IPS-11a (cell line): ENCODE measurements around the gene MC2R.

ENCODE experiments used
- H3K4me3 ChIP-seq: one replicate; pipeline ENCODE4 v1.5.1; 2013; ENCODE audit warnings: low read depth, low read length, control low read depth

MC2R gene

DNA sequence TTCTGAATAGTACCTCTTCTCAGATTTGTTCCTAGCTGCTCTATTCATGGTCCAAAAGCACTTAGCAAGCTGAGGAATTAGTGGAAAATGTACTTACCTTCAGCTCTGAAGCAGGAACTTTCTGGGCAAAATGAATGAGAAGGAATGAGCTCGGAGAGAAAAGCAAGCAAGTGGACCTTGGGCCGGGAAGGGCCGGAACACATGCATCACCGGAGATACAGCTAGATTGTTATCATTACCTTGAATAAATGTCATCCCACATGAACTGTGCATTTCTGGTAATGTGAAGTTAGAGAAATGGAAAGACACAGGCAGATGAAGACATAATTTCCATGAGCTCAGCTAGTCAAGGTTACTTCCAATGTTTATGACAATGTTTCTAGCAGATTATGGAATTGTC is at the start of gene MC2R:
MC2R (minus strand) TSS at position 146 of the 400 bp plus-strand sequence. CDS start 30,018 bp downstream, outside the sequence.
- H3K4me3 ChIP-seq, result no peak within 1 kb of the TSS

- no peak overlapping the region for H3K4me3 ChIP-seq
Observed at GRCh38 chr18:13945811-13946210, 30.5 kb upstream of the MC2R start.

- no peak overlapping the region for H3K4me3 ChIP-seq
Observed at GRCh38 chr18:13943338-13943737, 28.0 kb upstream of the MC2R start.

- H3K4me3 ChIP-seq, result no peak overlapping the region
Observed at GRCh38 chr18:13940326-13940725, 25.0 kb upstream of the MC2R start.

- H3K4me3 ChIP-seq, result no peak overlapping the region
Observed at GRCh38 chr18:13934676-13935075, 19.3 kb upstream of the MC2R start.

- H3K4me3 ChIP-seq, result no peak overlapping the region
Observed at GRCh38 chr18:13934058-13934457, 18.7 kb upstream of the MC2R start.

DNA sequence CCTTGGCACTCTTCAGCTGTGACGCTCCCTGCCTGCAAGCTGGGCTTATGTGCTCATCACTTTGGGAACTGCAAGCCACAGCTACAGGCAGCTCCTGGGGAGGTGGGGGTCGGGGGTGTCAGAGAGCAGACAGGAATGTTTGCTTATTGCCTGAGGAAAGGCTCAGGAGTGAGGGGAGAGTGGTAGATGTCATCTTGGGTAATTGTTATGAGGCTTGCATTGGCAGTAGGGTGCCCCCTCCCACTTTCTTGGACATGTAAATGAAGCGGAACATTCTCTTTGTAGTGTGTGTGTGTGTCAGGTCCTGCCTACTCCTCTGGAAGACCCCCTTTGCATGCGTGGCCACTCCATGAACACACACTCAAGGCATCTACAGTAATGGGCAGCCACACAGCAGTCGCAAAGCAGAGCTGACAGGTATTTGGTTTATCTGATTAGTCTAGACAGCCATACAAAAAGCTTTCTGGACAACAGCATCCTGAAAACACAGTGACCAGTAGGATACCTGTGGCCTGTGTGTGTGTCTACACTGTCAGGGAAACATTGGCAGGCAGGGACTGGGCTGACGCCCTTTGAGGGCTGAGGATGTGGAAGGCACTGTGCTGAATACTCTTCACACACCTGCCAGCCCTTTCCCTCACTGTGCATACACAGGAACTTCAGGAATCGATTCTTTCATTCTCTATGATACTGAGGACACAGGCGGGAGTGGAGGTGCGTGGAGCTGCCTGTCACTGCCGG is 17.1 kb upstream of the MC2R start:
- no peak overlapping the region for H3K4me3 ChIP-seq

DNA sequence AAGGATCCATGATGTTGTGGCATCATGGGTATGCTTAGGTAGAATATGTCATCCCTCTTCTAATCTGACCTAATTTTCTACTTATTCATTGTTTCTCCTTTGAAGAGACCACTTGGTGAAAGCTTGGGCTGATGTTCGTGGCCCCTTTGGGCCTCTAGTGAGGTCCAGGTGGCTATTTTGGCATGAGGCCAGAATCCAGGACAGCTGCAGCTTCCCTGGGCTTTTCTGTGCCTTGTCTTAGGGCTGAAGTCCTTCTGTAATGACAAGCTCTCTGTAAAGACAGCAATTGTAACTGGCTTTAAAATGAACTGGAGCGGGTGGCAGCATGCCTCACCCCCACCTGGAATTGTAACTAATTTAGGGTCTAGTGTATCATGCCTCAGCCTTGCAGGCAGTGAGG is 15.6 kb upstream of the MC2R start:
- no peak overlapping the region for H3K4me3 ChIP-seq

DNA sequence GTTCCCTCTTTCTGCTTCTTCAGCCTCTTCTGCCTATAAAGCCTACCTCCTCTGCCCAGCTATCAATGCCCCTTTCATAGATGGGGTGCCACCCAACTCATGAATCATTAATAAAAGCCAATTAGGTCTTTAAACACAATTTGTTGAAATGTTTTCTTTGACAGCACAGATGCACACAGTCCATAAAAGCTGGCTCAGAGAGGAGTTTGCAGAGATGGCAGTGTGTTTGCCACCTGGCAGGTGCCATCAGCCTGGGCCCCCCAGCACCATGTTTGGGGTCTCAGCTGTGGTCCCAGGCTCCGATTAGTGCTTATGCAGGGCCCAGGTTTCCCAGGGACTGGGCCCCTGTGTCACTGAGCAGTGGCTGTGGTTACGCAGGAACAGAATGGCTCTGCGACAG is 7.9 kb upstream of the MC2R start:
- H3K4me3 ChIP-seq, result no peak overlapping the region

GRCh38 chr18:13918898-13919297 is 3.6 kb upstream of the MC2R start:
- H3K4me3 ChIP-seq, result no peak overlapping the region

- H3K4me3 ChIP-seq, result no peak overlapping the region
Observed at GRCh38 chr18:13917401-13917800, 2.1 kb upstream of the MC2R start.

GRCh38 chr18:13916559-13916958 is 1.2 kb upstream of the MC2R start:
- H3K4me3 ChIP-seq, result no peak overlapping the region

GRCh38 chr18:13915995-13916431 is 677 bp upstream of the MC2R start:
- no peak overlapping the region for H3K4me3 ChIP-seq

DNA sequence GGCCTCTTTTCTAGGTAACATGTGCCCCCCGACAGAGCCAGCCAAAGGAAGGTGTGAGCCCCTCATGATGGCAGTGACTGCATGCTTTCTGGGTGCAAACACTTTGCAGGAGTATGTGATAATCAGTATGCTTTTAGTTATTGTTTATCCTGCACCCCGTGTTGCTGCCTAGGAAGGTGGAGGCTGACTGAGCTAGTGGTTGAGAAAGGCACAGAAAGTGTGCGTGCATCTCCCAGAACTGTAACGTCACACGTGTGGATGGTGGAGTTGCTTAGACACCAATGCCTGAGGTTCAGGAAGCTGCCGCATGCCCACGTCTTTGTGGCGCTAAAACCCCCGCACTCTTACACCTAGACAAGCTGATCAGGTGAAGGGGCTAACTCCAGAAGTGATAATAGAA is 580 bp downstream of the MC2R start:
- no peak overlapping the region for H3K4me3 ChIP-seq

DNA sequence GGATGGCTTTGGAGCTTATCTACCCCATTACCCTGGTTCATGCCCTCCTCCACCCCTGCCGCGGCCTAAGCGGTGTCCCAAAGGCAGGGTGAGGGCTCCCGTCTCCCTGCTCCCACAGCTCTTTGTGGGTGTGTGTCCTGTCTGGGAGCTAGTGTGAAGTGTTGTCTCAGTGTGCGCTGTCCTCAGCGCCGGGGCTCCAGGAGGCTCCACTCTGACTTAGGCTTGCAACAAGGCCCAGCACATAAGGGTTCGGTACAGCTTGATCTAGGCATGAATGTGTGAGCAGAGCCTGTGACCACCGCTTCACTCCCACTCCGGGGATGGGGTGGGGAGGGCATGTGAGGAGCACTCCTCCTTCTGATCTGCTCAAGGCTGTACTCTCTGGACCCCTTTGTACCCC is 1.2 kb downstream of the MC2R start:
- H3K4me3 ChIP-seq, result no peak overlapping the region

DNA sequence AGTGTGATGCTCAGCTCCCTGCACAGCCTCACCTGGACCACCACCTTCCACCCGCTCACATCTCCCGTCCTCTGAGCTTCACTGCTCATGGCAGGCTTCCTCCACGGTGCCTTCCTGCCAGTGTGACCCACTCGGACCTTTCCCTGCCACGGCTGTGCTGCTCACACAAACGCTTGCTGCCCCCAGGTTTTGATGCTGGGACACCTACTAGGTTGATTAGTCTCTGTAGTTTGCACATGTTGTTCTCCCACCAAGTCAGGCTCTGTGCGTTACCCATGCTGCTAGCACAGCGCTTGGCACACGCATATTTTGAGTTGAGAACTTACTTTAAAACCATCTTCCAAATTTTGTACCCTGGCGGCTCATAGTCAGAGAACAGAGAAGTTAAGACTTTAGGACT is 2.1 kb downstream of the MC2R start:
- H3K4me3 ChIP-seq, result no peak overlapping the region

- no peak overlapping the region for H3K4me3 ChIP-seq
Observed at GRCh38 chr18:13912601-13913000, 2.7 kb downstream of the MC2R start.

GRCh38 chr18:13910986-13911385 is 4.3 kb downstream of the MC2R start:
- no peak overlapping the region for H3K4me3 ChIP-seq

DNA sequence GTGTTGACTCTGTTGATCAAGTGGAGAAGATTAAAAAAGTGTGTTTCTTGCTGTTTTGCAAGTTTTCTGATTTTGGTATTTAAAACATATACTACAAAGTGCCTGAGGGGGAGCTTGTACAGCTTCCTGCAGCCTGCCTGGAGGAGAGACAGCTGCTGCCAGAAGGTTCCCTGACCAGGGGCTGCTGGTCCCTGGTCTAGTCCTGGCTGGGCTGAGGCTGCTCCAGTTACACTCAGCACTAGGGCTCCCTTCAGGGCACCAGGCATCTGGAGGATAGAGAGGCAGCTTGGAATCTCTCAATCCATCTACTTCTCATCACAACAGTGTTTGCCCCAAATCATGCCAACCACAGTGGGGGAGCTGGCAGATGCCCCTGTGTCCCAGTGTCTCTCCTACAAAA is 4.8 kb downstream of the MC2R start:
- H3K4me3 ChIP-seq, result no peak overlapping the region

GRCh38 chr18:13909141-13909940 is 6.0 kb downstream of the MC2R start:
- H3K4me3 ChIP-seq, result no peak overlapping the region

DNA sequence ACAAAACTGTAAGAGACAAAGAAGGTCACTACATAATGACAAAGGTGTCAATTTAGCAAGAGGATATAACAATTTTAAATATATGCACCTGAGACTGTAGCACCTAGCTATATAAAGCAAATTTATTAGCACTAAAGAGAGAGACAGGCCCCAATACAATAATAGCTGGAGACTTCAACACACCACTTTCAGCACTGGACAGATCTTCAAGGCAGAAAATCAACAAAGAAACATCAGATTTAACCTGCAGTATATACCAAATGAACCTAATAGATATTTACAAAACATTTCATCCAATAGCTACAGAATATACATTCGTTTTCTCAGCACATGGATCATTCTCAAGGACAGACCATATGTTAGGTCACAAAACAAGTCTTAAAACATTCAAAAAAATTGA is 14.7 kb downstream of the MC2R start:
- no peak overlapping the region for H3K4me3 ChIP-seq

DNA sequence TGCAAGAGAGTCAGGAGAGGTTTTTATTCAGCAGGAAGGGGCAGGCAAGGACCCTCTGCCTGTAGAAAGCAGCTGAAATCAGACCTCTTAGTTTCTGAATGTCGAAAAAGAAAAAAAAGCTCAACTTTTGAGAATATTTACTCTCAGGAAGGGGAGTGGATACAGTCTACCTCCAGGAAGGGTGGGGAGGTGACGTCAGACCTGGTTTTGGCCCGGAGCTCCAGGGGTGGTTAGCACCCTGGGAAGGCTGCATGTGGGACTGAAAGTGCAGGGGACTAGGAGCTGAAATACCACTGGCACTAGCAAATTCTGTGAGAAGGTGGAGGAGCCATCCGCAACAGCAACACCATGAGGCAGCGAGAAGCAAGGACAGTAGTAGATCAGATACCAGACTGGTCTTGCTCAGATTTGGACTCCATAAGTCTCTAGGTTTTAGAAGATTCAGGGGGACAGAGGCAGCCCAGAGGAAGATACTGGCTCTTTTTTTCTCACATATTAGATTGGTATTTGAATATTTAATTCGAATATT is 19.8 kb downstream of the MC2R start:
- no peak overlapping the region for H3K4me3 ChIP-seq
